GM12878 (cell line): ENCODE data around the gene MAFF. TPM values are rescaled to one million over a fixed set of nuclear protein-coding genes. Genes with fewer than 3 reads are reported as not detected.

Experiments
- ATAC-seq: fragments of 200-7000 bp; cut with Tn5 transposase; 3 replicates; pipeline ENCODE4 v1.9.1; 2020; ENCODE audit warnings: mild to moderate bottlenecking, moderate library complexity
- BruUV-seq: library from RNA; stranded (reverse); fragments of 400-500 nt; replicated peaks from 2 replicates; lab custom pipeline; 2021; lab: Mats Ljungman, UMichigan
- CTCF ChIA-PET: fragments of 300-600 bp; sonication (Branson Sonifier 250); formaldehyde crosslinking; extraction: SDS; loops from one replicate; lab custom pipeline; 2021; ENCODE audit warnings: inconsistent platforms; lab: Yijun Ruan, JAX
- POLR2A ChIA-PET: fragments of 350-600 bp; formaldehyde crosslinking; extraction: SDS; loops from one replicate; lab custom pipeline; 2021; ENCODE audit warnings: inconsistent platforms; lab: Charles Lee
- RAD21 ChIA-PET: fragments of 300-600 bp; sonication (Branson Sonifier 250); formaldehyde crosslinking; loops from one replicate; lab custom pipeline; 2023; ENCODE audit warnings: antibody characterized with exemption; ENCODE audit not compliant: unreplicated experiment; lab: Charles Lee
- SMC1A ChIA-PET: fragments of 300-600 bp; sonication (Branson Sonifier 250); formaldehyde crosslinking; loops from one replicate; lab custom pipeline; 2023; ENCODE audit not compliant: unreplicated experiment, uncharacterized antibody; lab: Charles Lee
- DNase-seq: peaks from one replicate; pipeline ENCODE4 v3.0.0-alpha.2; 2011; ENCODE audit warnings: low read depth, low spot score
- FAIRE-seq: peaks from 3 replicates; lab custom pipeline; 2011; peaks lifted over from hg19 to GRCh38; lab: Jason Lieb, UNC
- H2AFZ ChIP-seq: 2 replicates; pipeline ENCODE4 v1.6.0; 2011; ENCODE audit warnings: low read depth, low read length, control low read depth; ENCODE audit not compliant: control insufficient read depth
- H3K27ac ChIP-seq: 2 replicates; pipeline ENCODE4 v1.5.1; 2011; ENCODE audit warnings: control low read depth; ENCODE audit not compliant: control insufficient read depth, insufficient read depth
- H3K27me3 ChIP-seq, 2 experiments: replicated peaks in 1 of 2; 2 replicates each; pipeline versions ENCODE4 v1.6.0 to v1.6.1; 2011; ENCODE audit warnings: low read length in 1 of 2; ENCODE audit not compliant: control insufficient read depth in 2 of 2, insufficient read depth in 2 of 2
- H3K36me3 ChIP-seq, 2 experiments: 2 replicates each; pipeline ENCODE4 v1.5.1; 2011; ENCODE audit warnings: low read length in 1 of 2; ENCODE audit not compliant: control insufficient read depth in 2 of 2, insufficient read depth in 2 of 2
- H3K4me1 ChIP-seq: 2 replicates; pipeline ENCODE4 v1.6.1; 2011; ENCODE audit warnings: mild to moderate bottlenecking, low read length, moderate library complexity, mixed read lengths; ENCODE audit not compliant: control insufficient read depth, insufficient read depth
- H3K4me2 ChIP-seq: 2 replicates; pipeline ENCODE4 v1.6.0; 2011; ENCODE audit warnings: control low read depth; ENCODE audit not compliant: control insufficient read depth, insufficient read depth
- H3K4me3 ChIP-seq: fragments of 200-600 bp; sonication (generic); 2 replicates; pipeline ENCODE4 v1.5.1; 2016
- H3K79me2 ChIP-seq: 2 replicates; pipeline ENCODE4 v1.6.0; 2011; ENCODE audit warnings: low read length; ENCODE audit not compliant: control insufficient read depth, insufficient read depth
- H3K9ac ChIP-seq: 2 replicates; pipeline ENCODE4 v1.8.0; 2011; ENCODE audit warnings: low read length, control low read depth, mixed read lengths; ENCODE audit not compliant: control insufficient read depth, insufficient read depth
- H3K9me3 ChIP-seq: replicated peaks from 3 replicates; pipeline ENCODE4 v1.5.1; 2011; ENCODE audit warnings: mild to moderate bottlenecking, low read length; ENCODE audit not compliant: control insufficient read depth, insufficient read depth
- H4K20me1 ChIP-seq: 2 replicates; pipeline ENCODE4 v1.6.0; 2011; ENCODE audit not compliant: control insufficient read depth, insufficient read depth
- ATF3 ChIP-seq: IDR thresholded peaks from 2 replicates; pipeline ENCODE4 v1.6.1; 2011; ENCODE audit warnings: low read depth, mild to moderate bottlenecking, low read length, moderate library complexity, borderline replicate concordance; ENCODE audit errors: extremely low read depth
- CBX3 ChIP-seq: fragments of 200-600 bp; sonication (generic); IDR thresholded peaks from 2 replicates; pipeline ENCODE4 v1.6.1; 2016; ENCODE audit warnings: low read depth, borderline replicate concordance
- E4F1 ChIP-seq: fragments of 450-650 bp; IDR thresholded peaks from 2 replicates; pipeline ENCODE4 v1.6.1; 2018; ENCODE audit warnings: borderline replicate concordance, mild to moderate bottlenecking; ENCODE audit not compliant: partially characterized antibody
- ESRRA ChIP-seq: IDR thresholded peaks from 2 replicates; pipeline ENCODE4 v1.6.1; 2012; ENCODE audit warnings: mild to moderate bottlenecking, low read length, improper control_type of control experiment
- FOS ChIP-seq: IDR thresholded peaks from 3 replicates; pipeline ENCODE4 v1.6.1; 2011; ENCODE audit warnings: borderline replicate concordance; ENCODE audit not compliant: insufficient read length; ENCODE audit errors: extremely low read depth
- IRF5 ChIP-seq: fragments of 450-650 bp; IDR thresholded peaks from 2 replicates; pipeline ENCODE4 v1.6.1; 2017; ENCODE audit warnings: borderline replicate concordance
- MTA3 ChIP-seq: IDR thresholded peaks from 2 replicates; pipeline ENCODE4 v1.6.1; 2012; ENCODE audit warnings: low read length, inconsistent platforms, borderline replicate concordance
- NR2C1 ChIP-seq: fragments of 450-650 bp; IDR thresholded peaks from 2 replicates; pipeline ENCODE4 v1.6.1; 2017; ENCODE audit warnings: antibody characterized with exemption, mild to moderate bottlenecking, moderate library complexity
- PKNOX1 ChIP-seq: fragments of 450-650 bp; IDR thresholded peaks from 2 replicates; pipeline ENCODE4 v1.6.1; 2016; ENCODE audit warnings: mild to moderate bottlenecking
- PML ChIP-seq: IDR thresholded peaks from 2 replicates; pipeline ENCODE4 v1.6.1; 2012; ENCODE audit warnings: low read length, inconsistent platforms
- RAD21 ChIP-seq: IDR thresholded peaks from 2 replicates; pipeline ENCODE4 v1.6.1; 2011; ENCODE audit warnings: mild to moderate bottlenecking, low read depth, low read length, moderate library complexity; ENCODE audit not compliant: insufficient read depth
- SREBF2 ChIP-seq: IDR thresholded peaks from 2 replicates; pipeline ENCODE4 v1.6.1; 2012; ENCODE audit warnings: mild to moderate bottlenecking, low read length
- TARDBP ChIP-seq: IDR thresholded peaks from 2 replicates; pipeline ENCODE4 v1.6.1; 2016; ENCODE audit warnings: borderline replicate concordance
- USF2 ChIP-seq: IDR thresholded peaks from 2 replicates; pipeline ENCODE4 v1.6.1; 2011; ENCODE audit warnings: low read depth, low read length, improper control_type of control experiment, borderline replicate concordance
- ZNF274 ChIP-seq: IDR thresholded peaks from one replicate; pipeline ENCODE4 v1.8.0; 2011; ENCODE audit not compliant: insufficient read length, insufficient read depth
- WGBS: methylation state at CpG from one replicate; pipeline ENCODE4 v1.1.6; 2016; ENCODE audit warnings: low lambda C conversion rate; ENCODE audit not compliant: insufficient replicate concordance, insufficient coverage; ENCODE audit errors: missing lambda C conversion rate; 5-methylcytosine and 5-hydroxymethylcytosine counted together
- in situ Hi-C: fragments of 300-500 bp; cut with MboI; formaldehyde crosslinking; loops from 9 replicates; pipeline ENCODE4 v1.14.3; 2018; ENCODE audit warnings: mixed read lengths
- intact Hi-C: fragments of 100-400 bp; cut with micrococcal nuclease; formaldehyde crosslinking; loops from one replicate; pipeline ENCODE4 v1.14.2; 2022; ENCODE audit not compliant: unreplicated experiment
- polyA plus RNA-seq, 11 experiments: library from polyadenylated mRNA; depleted of rRNA in 4 of 11; unstranded in 6 of 11; stranded (reverse) in 5 of 11; fragments of >200 nt; fragmentation: Nextera tagmentation in 4 of 11; fragmentation: Illumina TruSeq in 1 of 11; extraction: Ambion mirVana in 4 of 11; extraction: Trizol in 1 of 11; gene quantifications; 1 replicate in 1 of 11; 2 replicates in 10 of 11; pipeline versions ENCODE4 v1.2.1 to v1.2.3, GENCODE V29; 2011 to 2016; ENCODE audit warnings: inconsistent platforms in 2 of 11, missing spikeins in 2 of 11, low read depth in 1 of 11
- total RNA-seq, 4 experiments: library from RNA; depleted of rRNA in 3 of 4; stranded (reverse); fragments of >200 nt in 3 of 4; fragmentation: Illumina TruSeq in 1 of 4; extraction: Trizol in 1 of 4; gene quantifications; 2 replicates each; pipeline versions ENCODE4 v1.2.1 to v1.2.3, GENCODE V29; 2013 to 2021

MAFF gene
- total and polyA plus RNA-seq, 10 of the 15 experiments (the other 5 are each of a cell fraction or from before 2014, with no cell fraction given): 0.22 to 2.3 (median 0.81) TPM; not detected in 1

- Histone ChIP-seq H3K27ac (no peak overlapping the region), H3K4me1 (peaks cover 13% of the 10 kb centered on the region), H3K9me3 (no peaks in the 10 kb centered on the region), H3K9ac (no peak overlapping the region), H4K20me1 (no peaks in the 10 kb centered on the region), H3K4me3 (no peak overlapping the region), H3K36me3 (no peaks in the 10 kb centered on the region; a peak in 1 of 4 replicates), H3K79me2 (no peaks in the 10 kb centered on the region), H2AFZ (no peak overlapping the region), H3K4me2 (no peak overlapping the region), H3K27me3 (no peaks in the 10 kb centered on the region)
- no TSS peak for BruUV-seq
- CTCF ChIA-PET: interaction anchor here (0.9 kb wide), 1 partner anchor 40 kb away, joined by 3 read pairs; the partner anchor contains the start of gene PLA2G6
- DNase-seq: no peak
- intact Hi-C loops (no loop called here), in situ Hi-C loops (no loop called here)
- POLR2A ChIA-PET: no interaction called here
- ATAC-seq: no peak
- 96% methylated on average over 22 of the region's 22 CpGs for WGBS
- RAD21 ChIA-PET: no interaction called here
- no peak for FAIRE-seq
- SMC1A ChIA-PET: no interaction called here
- TF ChIP-seq ESRRA (no peak), FOS (no peak), NR2C1 (no peak), MTA3 (no peak), RAD21 (no peak), IRF5 (no peak), USF2 (no peak), PKNOX1 (no peak), ZNF274 (no peak), TARDBP (no peak), CBX3 (no peak), PML (no peak), ATF3 (no peak), E4F1 (no peak), SREBF2 (no peak)
Observed at GRCh38 chr22:38221407-38221806, 19.6 kb downstream of the MAFF start.
